Measurements from ENCODE around the gene MRPS30. TPM values are rescaled to one million over a fixed set of nuclear protein-coding genes. Genes with fewer than 3 reads are reported as not detected.
A peak's percentile ranks its signal among the peaks of the same experiment; 100 is the strongest.

MRPS30 gene
- total and polyA plus RNA-seq, 2 of the 4 experiments (the other 2 are of a cell fraction) = 18.3 to 51.4 TPM

GRCh38 chr5:44809215-44809955, 638 bp downstream of the MRPS30 start (continued):
- TF ChIP-seq BHLHE40 (IDR thresholded peaks at IDR 0.05; ENCODE audit: low read depth, low read length) (no peak), RAD21 (IDR thresholded peaks at IDR 0.05; ENCODE audit: low read length) (no peak)

- Histone ChIP-seq H2BK15ac (ENCODE audit: low read depth, low read length) (no peak overlapping the region), H4K91ac (ENCODE audit: insufficient read depth, low read depth, low read length) (no peak overlapping the region), H3K4me2 (ENCODE audit: low read depth, low read length) (peak overlapping the region; percentile 78), H2AFZ (replicated peaks; ENCODE audit: low read length, poor library complexity) (no peak overlapping the region), H3K4me3 (ENCODE audit: insufficient read depth, low read depth, low read length) (peak overlapping the region; percentile 88), H3K14ac (replicated peaks; ENCODE audit: low read depth, low read length) (no peak overlapping the region), H3K18ac (ENCODE audit: low read depth, low read length) (no peak overlapping the region), H2AK9ac (replicated peaks; ENCODE audit: low read depth, low read length, poor library complexity) (no peak overlapping the region), H3K9me1 (ENCODE audit: insufficient read depth, low read length) (no peaks in the 10 kb centered on the region), H3K56ac (ENCODE audit: extremely low read depth, insufficient read depth, low read length) (no peak overlapping the region), H2BK20ac (ENCODE audit: low read depth, low read length) (no peak overlapping the region), H3K79me1 (ENCODE audit: low read depth in 1 of 2, low read length in 2 of 2) (peaks cover 0 to 14% of the 10 kb centered on the region in 2 experiments), H3K23ac (ENCODE audit: low read depth, low read length) (no peak overlapping the region), H3K9me3 (ENCODE audit: control insufficient read depth, insufficient read depth, low read length) (no peaks in the 10 kb centered on the region), H2BK5ac (ENCODE audit: low read depth, low read length, poor library complexity, severe bottlenecking) (no peak overlapping the region), H3K27ac (ENCODE audit: insufficient read depth, low read length) (peak overlapping the region; percentile 79; the same call in 1 of the 2 replicates), H3K36me3 (ENCODE audit: control insufficient read depth, insufficient read depth, low read length) (peaks cover 8% of the 10 kb centered on the region), H3K4me1 (ENCODE audit: control insufficient read depth, insufficient read depth, low read length) (no peaks in the 10 kb centered on the region), H2BK120ac (ENCODE audit: low read depth, low read length) (no peak overlapping the region), H4K8ac (ENCODE audit: low read depth in 2 of 2, low read length in 2 of 2) (peak overlapping the region in 1 of 2 experiments; percentile 72; a peak in 1 of 4 replicates), H4K5ac (ENCODE audit: low read depth, low read length) (no peak overlapping the region), H3K9ac (ENCODE audit: low read depth, low read length) (peak overlapping the region; percentile 80), H2AK5ac (ENCODE audit: low read depth, low read length) (no peak overlapping the region), H4K20me1 (ENCODE audit: insufficient read depth, low read length) (no peaks in the 10 kb centered on the region; the same call in 1 of the 2 replicates), H3K4ac (ENCODE audit: low read depth, low read length) (no peak overlapping the region), H3K27me3 (ENCODE audit: control insufficient read depth, insufficient read depth, low read length) (no peaks in the 10 kb centered on the region)
- DNase-seq (no peak), ATAC-seq (ENCODE audit: low read depth) (no peak)
- in situ Hi-C loops (cut with MboI; ENCODE audit: low sequenced_read_pairs) (no loop called here), dilution Hi-C loops (cut with HindIII; ENCODE audit: low sequenced_read_pairs, unreplicated experiment) (no loop called here), intact Hi-C loops (cut with micrococcal nuclease) (no loop called here)
- POLR2A ChIA-PET (ENCODE audit: unreplicated experiment) = interaction anchor here (0.6 kb wide), 1 partner anchor 1594 kb away, joined by 5 read pairs; no protein-coding TSS in a partner anchor
- TF ChIP-seq SMC3 (IDR thresholded peaks at IDR 0.05; ENCODE audit: low read depth, low read length) (no peak), MAZ (IDR thresholded peaks at IDR 0.05; ENCODE audit: borderline replicate concordance, low read depth, low read length) (no peak), CTCF (conservative IDR thresholded peaks at IDR 0.05; ENCODE audit: low read depth, low read length) (no peak), RCOR1 (IDR thresholded peaks at IDR 0.05; ENCODE audit: insufficient replicate concordance, low read length) (no peak)
- CTCF ChIA-PET = no interaction called here
- BruUV-seq (replicated peaks) = no TSS peak
- no CpG with 5 or more reads among the region's 11 CpGs for WGBS, 2 experiments (ENCODE audit: extremely low coverage in 2 of 2, insufficient read length in 1 of 2)
These were observed 1.2 kb downstream of the MRPS30 start for GRCh38 chr5:44809956-44810420.

Measured in IMR-90 (cell line).